ENCODE results near the gene PTPRC. TPM values are rescaled to one million over a fixed set of nuclear protein-coding genes. Genes with fewer than 3 reads are reported as not detected.

The PTPRC gene
- total RNA-seq, 4 donors from 2014 or later: 4.7 to 11.4 (median 6.7) TPM

DNA sequence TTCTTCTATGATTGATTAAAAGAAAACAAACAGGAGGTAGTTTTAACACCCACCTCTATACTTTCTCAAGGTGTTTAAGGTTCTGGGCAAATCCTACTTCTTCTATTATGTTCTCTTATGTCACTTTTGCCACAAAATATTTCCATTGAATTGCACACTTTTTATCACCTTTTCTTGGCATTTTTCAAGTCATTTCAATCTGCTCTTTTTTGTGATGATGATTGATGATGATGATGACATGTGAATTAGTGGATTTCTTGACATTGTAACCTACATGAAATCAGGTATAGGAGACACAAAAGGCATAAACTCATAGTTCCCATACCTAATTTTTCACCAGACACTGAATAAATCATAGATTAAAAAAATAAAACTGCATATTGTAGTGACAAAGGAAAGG, 4.1 kb downstream of the PTPRC start:
- H3K27ac ChIP-seq: no peak overlapping the region
- H3K4me3 ChIP-seq: no peak overlapping the region
- H3K4me1 ChIP-seq: no peaks in the 10 kb centered on the region
- H3K36me3 ChIP-seq: no peaks in the 10 kb centered on the region
- DNase-seq (ENCODE audit: low spot score in 2 of 2): no peak
- H3K27me3 ChIP-seq: no peaks in the 10 kb centered on the region
- TF ChIP-seq POLR2A (IDR thresholded peaks at IDR 0.05): no peak
- no peak for TF ChIP-seq EP300 (IDR thresholded peaks at IDR 0.05)
- no peak for TF ChIP-seq CTCF (IDR thresholded peaks at IDR 0.05)
- TF ChIP-seq POLR2AphosphoS5 (IDR thresholded peaks at IDR 0.05): no peak
- H3K9me3 ChIP-seq: no peaks in the 10 kb centered on the region

DNA sequence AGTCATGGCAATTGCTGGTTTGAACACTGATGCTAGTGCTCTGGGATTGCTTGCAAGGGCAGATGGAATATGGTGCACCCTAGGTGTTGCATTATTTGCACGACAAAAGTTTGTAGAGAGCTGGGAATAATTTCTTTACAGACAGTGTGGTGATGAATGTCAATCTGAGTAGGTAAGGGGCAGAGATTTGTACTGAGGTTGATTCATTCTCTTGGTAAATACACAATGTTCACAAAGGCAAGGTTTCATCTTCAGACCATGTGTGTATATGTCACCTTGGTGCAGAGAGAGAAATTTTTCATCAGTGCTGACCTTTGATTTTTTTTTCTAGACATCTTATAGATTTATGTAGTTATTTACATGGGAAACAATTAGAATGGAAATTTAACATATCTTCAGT, 5.0 kb downstream of the PTPRC start:
- Histone ChIP-seq H3K4me1 (no peaks in the 10 kb centered on the region), H3K27me3 (no peaks in the 10 kb centered on the region), H3K4me3 (no peak overlapping the region), H3K9me3 (no peaks in the 10 kb centered on the region), H3K27ac (no peak overlapping the region), H3K36me3 (no peaks in the 10 kb centered on the region)
- TF ChIP-seq POLR2A (IDR thresholded peaks at IDR 0.05) (no peak), EP300 (IDR thresholded peaks at IDR 0.05) (no peak), POLR2AphosphoS5 (IDR thresholded peaks at IDR 0.05) (no peak), CTCF (IDR thresholded peaks at IDR 0.05) (no peak)
- no peak for DNase-seq (ENCODE audit: low spot score in 2 of 2)
- 82% methylated on average over 1 of the region's 1 CpG for WGBS

GRCh38 chr1:198647055-198647454, 8.2 kb downstream of the PTPRC start:
- Histone ChIP-seq H3K36me3 (no peaks in the 10 kb centered on the region), H3K9me3 (no peaks in the 10 kb centered on the region), H3K27ac (no peak overlapping the region), H3K4me1 (no peaks in the 10 kb centered on the region), H3K27me3 (no peaks in the 10 kb centered on the region), H3K4me3 (no peak overlapping the region)
- 74% methylated on average over 1 of the region's 1 CpG for WGBS
- TF ChIP-seq POLR2A (IDR thresholded peaks at IDR 0.05): no peak
- no peak for TF ChIP-seq EP300 (IDR thresholded peaks at IDR 0.05)
- no peak for DNase-seq (ENCODE audit: low spot score in 2 of 2)

GRCh38 chr1:198648592-198648991, 9.8 kb downstream of the PTPRC start:
- DNase-seq (ENCODE audit: low spot score in 2 of 2): no peak
- no peak overlapping the region for H3K4me3 ChIP-seq
- no peak overlapping the region for H3K27ac ChIP-seq
- no peaks in the 10 kb centered on the region for H3K9me3 ChIP-seq
- H3K4me1 ChIP-seq: no peaks in the 10 kb centered on the region
- H3K36me3 ChIP-seq: no peaks in the 10 kb centered on the region
- no peaks in the 10 kb centered on the region for H3K27me3 ChIP-seq
- no peak for TF ChIP-seq POLR2A (IDR thresholded peaks at IDR 0.05)
- TF ChIP-seq EP300 (IDR thresholded peaks at IDR 0.05): no peak
- no peak for TF ChIP-seq CTCF (IDR thresholded peaks at IDR 0.05)
- no peak for TF ChIP-seq POLR2AphosphoS5 (IDR thresholded peaks at IDR 0.05)

DNA sequence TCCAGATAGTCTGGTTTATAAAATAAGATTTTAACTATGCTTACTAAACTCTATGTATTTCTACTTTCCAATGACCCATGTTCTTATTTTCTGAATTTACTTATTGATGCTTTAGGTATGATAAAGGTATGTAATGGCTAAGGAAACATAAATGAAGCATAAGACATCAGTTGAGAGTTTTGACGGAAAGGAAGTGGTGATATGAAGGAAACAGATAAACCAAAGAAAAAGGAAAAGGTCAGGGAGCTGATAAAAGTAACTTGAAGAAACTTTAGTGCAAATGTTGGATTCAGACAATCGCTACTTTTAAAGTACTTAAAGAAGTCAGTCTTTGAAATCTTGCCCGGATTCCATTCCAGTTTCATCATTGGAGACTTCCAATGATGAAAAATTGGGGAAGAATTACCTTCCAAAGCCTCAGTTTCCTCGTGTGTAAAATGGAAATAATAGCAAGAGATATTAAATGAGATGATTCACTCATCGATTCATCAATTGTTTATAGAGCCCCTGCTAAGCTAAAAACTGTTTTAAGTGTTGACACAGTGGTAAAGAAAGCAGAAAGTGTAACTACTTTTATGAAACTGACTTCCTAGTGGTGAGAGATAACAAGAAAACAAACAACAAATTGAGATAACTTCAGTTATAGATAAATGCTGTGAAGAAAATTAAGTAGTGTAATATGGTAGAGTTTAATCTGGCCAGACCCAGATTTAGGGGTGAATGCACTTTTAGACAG, 10.6 kb downstream of the PTPRC start:
- 79% methylated on average over 5 of the region's 5 CpGs for WGBS
- no peak for TF ChIP-seq POLR2A (IDR thresholded peaks at IDR 0.05)
- no peak for TF ChIP-seq POLR2AphosphoS5 (IDR thresholded peaks at IDR 0.05)
- no peak for TF ChIP-seq CTCF (IDR thresholded peaks at IDR 0.05)
- no peak for TF ChIP-seq EP300 (IDR thresholded peaks at IDR 0.05)
- H3K4me1 ChIP-seq: no peaks in the 10 kb centered on the region
- no peak for DNase-seq (ENCODE audit: low spot score in 2 of 2)
- no peaks in the 10 kb centered on the region for H3K9me3 ChIP-seq
- no peak overlapping the region for H3K4me3 ChIP-seq
- no peaks in the 10 kb centered on the region for H3K36me3 ChIP-seq
- H3K27ac ChIP-seq: no peak overlapping the region
- no peaks in the 10 kb centered on the region for H3K27me3 ChIP-seq

GRCh38 chr1:198649968-198650338, 11.1 kb downstream of the PTPRC start:
- Histone ChIP-seq H3K27me3 (no peaks in the 10 kb centered on the region), H3K27ac (no peak overlapping the region), H3K4me3 (no peak overlapping the region), H3K4me1 (no peaks in the 10 kb centered on the region), H3K9me3 (no peaks in the 10 kb centered on the region), H3K36me3 (no peaks in the 10 kb centered on the region)
- 87% methylated on average over 2 of the region's 2 CpGs for WGBS
- no peak for DNase-seq (ENCODE audit: low spot score in 2 of 2)
- TF ChIP-seq EP300 (IDR thresholded peaks at IDR 0.05): no peak
- no peak for TF ChIP-seq POLR2AphosphoS5 (IDR thresholded peaks at IDR 0.05)

Measured in suprapubic skin (tissue), 4 donors.